Neural cell (in vitro differentiated cells): ENCODE measurements around the gene MAB21L3. TPM values are rescaled to one million over a fixed set of nuclear protein-coding genes. Genes with fewer than 3 reads are reported as not detected.

Experiments used
- EP300 ChIP-seq: fragments of 450-650 bp; conservative IDR thresholded peaks from 2 replicates; pipeline ENCODE4 v1.6.1; 2014; ENCODE audit warnings: antibody characterized with exemption, mild to moderate bottlenecking, moderate library complexity; ENCODE audit not compliant: poor library complexity, severe bottlenecking
- polyA plus RNA-seq: library from polyadenylated mRNA; depleted of rRNA; stranded (reverse); fragments of >200 nt; gene quantifications from 2 replicates; pipeline ENCODE4 v1.2.3, GENCODE V29; 2014

The MAB21L3 gene
- polyA plus RNA-seq, 1 donor from 2014 or later, result not detected

DNA sequence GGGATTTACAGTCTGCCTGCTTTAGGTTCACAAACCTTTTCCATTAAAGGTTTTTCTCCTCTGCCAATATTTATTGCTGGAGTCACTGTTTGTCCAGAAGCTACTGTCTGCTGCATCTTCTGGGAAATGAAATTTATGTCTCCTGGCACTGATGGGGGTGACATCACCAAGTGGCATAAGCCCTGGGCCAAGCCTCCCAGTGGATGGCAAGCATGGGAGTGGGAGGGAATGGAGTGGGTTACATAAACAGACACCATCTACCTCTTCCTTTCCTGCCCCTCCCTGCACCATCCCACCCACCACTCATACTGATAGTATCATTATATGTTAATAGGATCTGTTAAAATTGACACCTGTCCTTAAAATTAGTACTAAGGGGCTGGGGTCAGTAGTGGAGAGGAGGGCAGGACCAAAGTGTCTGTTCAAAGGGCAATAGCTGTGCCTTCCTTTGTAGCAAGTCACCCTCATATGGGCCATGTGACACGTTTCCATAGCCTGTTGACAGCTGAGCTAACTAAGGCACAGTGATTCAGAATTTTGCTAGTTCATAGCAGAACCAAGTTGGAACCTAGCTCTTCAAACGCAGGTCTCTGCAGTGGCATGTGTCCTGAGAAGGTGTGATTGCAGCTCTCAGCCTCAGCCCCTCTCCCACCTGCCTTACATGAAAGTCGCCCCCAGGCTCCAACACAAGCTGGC lies 71.0 kb downstream of the MAB21L3 start (continued):
- no peak for TF ChIP-seq EP300

Other genes starting within 250 kb of the MAB21L3 start
- gene SLC22A15, start 134.9 kb upstream of the MAB21L3 start, polyA plus RNA-seq, result 1.7 and 3.1 TPM in 2 replicates